A673 (cell line): ENCODE data around the gene COL4A1. TPM values are rescaled to one million over a fixed set of nuclear protein-coding genes. Genes with fewer than 3 reads are reported as not detected.
A peak's percentile ranks its signal among the peaks of the same experiment; 100 is the strongest.
"Not testable (repeated sequence)": the region's sequence is repeated elsewhere in the genome, so short reads cannot be mapped to it uniquely, and the experiment has no call there.

ENCODE experiments used
- BruUV-seq: library from RNA; stranded (reverse); fragments of 400-500 nt; replicated peaks from 2 replicates; lab custom pipeline; 2021; lab: Mats Ljungman, UMichigan
- CTCF ChIA-PET: fragments of 300-600 bp; sonication (Branson Sonifier 250); formaldehyde crosslinking; loops from one replicate; lab custom pipeline; 2022; ENCODE audit warnings: antibody characterized with exemption; lab: Charles Lee
- POLR2A ChIA-PET: fragments of 300-600 bp; sonication (Branson Sonifier 250); formaldehyde crosslinking; loops from one replicate; lab custom pipeline; 2022; ENCODE audit warnings: antibody characterized with exemption; ENCODE audit not compliant: low non-redundant PET; lab: Charles Lee
- DNase-seq: peaks from one replicate; pipeline ENCODE4 v3.0.0-alpha.2; 2015; ENCODE audit warnings: low spot score
- H3K27ac ChIP-seq: fragments of 200-600 bp; sonication (generic); 2 replicates; pipeline ENCODE4 v1.5.1; 2016; ENCODE audit warnings: mixed run types, low read depth, mild to moderate bottlenecking, mixed read lengths, antibody characterized with exemption, low read length; ENCODE audit not compliant: poor library complexity, severe bottlenecking
- H3K27me3 ChIP-seq: fragments of 200-600 bp; sonication (generic); replicated peaks from 2 replicates; pipeline ENCODE4 v1.6.1; 2017; ENCODE audit warnings: mixed run types, low read depth, mild to moderate bottlenecking, mixed read lengths, antibody characterized with exemption, low read length; ENCODE audit not compliant: insufficient read depth, poor library complexity
- H3K36me3 ChIP-seq: fragments of 200-600 bp; sonication (generic); 2 replicates; pipeline ENCODE4 v1.6.1; 2016; ENCODE audit warnings: mixed run types, mild to moderate bottlenecking, mixed read lengths, antibody characterized with exemption, low read length; ENCODE audit not compliant: insufficient read depth, poor library complexity, severe bottlenecking
- H3K4me1 ChIP-seq: fragments of 200-600 bp; sonication (generic); 2 replicates; pipeline ENCODE4 v1.6.1; 2017; ENCODE audit warnings: mixed run types, mild to moderate bottlenecking, mixed read lengths, antibody characterized with exemption, low read length; ENCODE audit not compliant: insufficient read depth, poor library complexity, severe bottlenecking
- H3K4me3 ChIP-seq: fragments of 200-600 bp; sonication (generic); 2 replicates; pipeline ENCODE4 v1.5.1; 2016; ENCODE audit warnings: low read depth, mixed run types, mild to moderate bottlenecking, mixed read lengths, low read length; ENCODE audit not compliant: poor library complexity, severe bottlenecking
- H3K9me3 ChIP-seq: fragments of 200-600 bp; sonication (generic); 2 replicates; pipeline ENCODE4 v1.6.1; 2016; ENCODE audit warnings: mixed run types, low read depth, mild to moderate bottlenecking, mixed read lengths, antibody characterized with exemption, low read length; ENCODE audit not compliant: poor library complexity, severe bottlenecking
- CTCF ChIP-seq: fragments of 300-800, 200-600 bp; sonication (generic); conservative IDR thresholded peaks from 2 replicates; pipeline ENCODE4 v1.5.1; 2017; ENCODE audit warnings: low read depth, mild to moderate bottlenecking, antibody characterized with exemption, low read length, moderate library complexity, mixed read lengths
- EZH2 ChIP-seq: fragments of 200-600 bp; sonication (generic); IDR thresholded peaks from 2 replicates; pipeline ENCODE4 v1.6.1; 2017; ENCODE audit warnings: borderline replicate concordance, low read depth, mild to moderate bottlenecking, mixed read lengths, antibody characterized with exemption, low read length; ENCODE audit not compliant: poor library complexity, severe bottlenecking
- intact Hi-C: fragments of 100-400 bp; cut with micrococcal nuclease; formaldehyde crosslinking; loops from one replicate; pipeline ENCODE4 v1.10.0; 2022; ENCODE audit not compliant: unreplicated experiment
- total RNA-seq: library from RNA; stranded (reverse); gene quantifications from 2 replicates; pipeline ENCODE4 v1.2.3, GENCODE V29; 2021

The COL4A1 gene
- total RNA-seq, 1 experiment from 2014 or later: 83.9 TPM

GRCh38 chr13:110323172-110323891, 16.4 kb upstream of the COL4A1 start:
- intact Hi-C loops: loop anchor here (5.0 to 10.0 kb wide), 2 partner anchors 94 to 391 kb away; partner anchors contain the start of gene ING1
- TF ChIP-seq EZH2 (no peak), CTCF (no peak; the same call in 1 of the 2 replicates)
- CTCF ChIA-PET: no interaction called here

GRCh38 chr13:110322828-110323171, 15.8 kb upstream of the COL4A1 start:
- ChIA-PET CTCF (no interaction called here), POLR2A (no interaction called here)
- no peak overlapping the region for H3K4me3 ChIP-seq
- no peaks in the 10 kb centered on the region for H3K9me3 ChIP-seq
- H3K27me3 ChIP-seq: no peaks in the 10 kb centered on the region
- intact Hi-C loops: loop anchor here (5.0 to 10.0 kb wide), 2 partner anchors 95 to 392 kb away; partner anchors contain the start of gene ING1
- no peak for DNase-seq
- no peak for TF ChIP-seq EZH2
- no peak for TF ChIP-seq CTCF
- peaks cover 97% of the 10 kb centered on the region for H3K4me1 ChIP-seq
- H3K36me3 ChIP-seq: no peaks in the 10 kb centered on the region
- BruUV-seq: no TSS peak
- peak overlapping the region; percentile 24 for H3K27ac ChIP-seq

More at GRCh38 chr13:110323172-110323891, 16.4 kb upstream of the COL4A1 start:
- peaks cover 97% of the 10 kb centered on the region for H3K4me1 ChIP-seq
- H3K36me3 ChIP-seq: no peaks in the 10 kb centered on the region
- no peaks in the 10 kb centered on the region for H3K27me3 ChIP-seq
- POLR2A ChIA-PET: no interaction called here
- peak; percentile 41 for DNase-seq
- no peak overlapping the region for H3K4me3 ChIP-seq
- no peaks in the 10 kb centered on the region for H3K9me3 ChIP-seq
- BruUV-seq: no TSS peak
- peak overlapping the region; percentile 24 for H3K27ac ChIP-seq

GRCh38 chr13:110322126-110322827, 15.3 kb upstream of the COL4A1 start:
- POLR2A ChIA-PET: no interaction called here
- DNase-seq: no peak
- no TSS peak for BruUV-seq
- Histone ChIP-seq H3K36me3 (peaks cover 2% of the 10 kb centered on the region), H3K27ac (peak overlapping the region; percentile 24), H3K4me3 (no peak overlapping the region), H3K27me3 (no peaks in the 10 kb centered on the region), H3K4me1 (peaks cover 94% of the 10 kb centered on the region), H3K9me3 (no peaks in the 10 kb centered on the region)
- TF ChIP-seq CTCF (no peak), EZH2 (no peak)
- CTCF ChIA-PET: no interaction called here
- intact Hi-C loops: loop anchor here (5.0 to 10.0 kb wide), 2 partner anchors 95 to 393 kb away; partner anchors contain the start of gene ING1

- H3K27me3 ChIP-seq, H3K9me3 ChIP-seq, H3K36me3 ChIP-seq, H3K27ac ChIP-seq, POLR2A ChIA-PET, DNase-seq, CTCF ChIA-PET, BruUV-seq, H3K4me3 ChIP-seq: not testable (repeated sequence)
- peaks cover 87% of the 10 kb centered on the region for H3K4me1 ChIP-seq
- intact Hi-C loops: loop anchor here (5.0 to 10.0 kb wide), 2 partner anchors 96 to 393 kb away; partner anchors contain the start of gene ING1
Measured at GRCh38 chr13:110321573-110321972, 14.6 kb upstream of the COL4A1 start.
